Hematopoietic multipotent progenitor cell treated with erythropoietin and hydrocortisone succinate and interleukin-3 and kit ligand, for 8 days (in vitro differentiated cells): ENCODE data around the gene PLD6.

Source experiments
- DNase-seq: peaks from one replicate; pipeline ENCODE4 v3.0.0-alpha.2; 2015

PLD6 gene

GRCh38 chr17:17152385-17152784 lies 53.7 kb downstream of the PLD6 start:
- peak; percentile 41 for DNase-seq

DNA sequence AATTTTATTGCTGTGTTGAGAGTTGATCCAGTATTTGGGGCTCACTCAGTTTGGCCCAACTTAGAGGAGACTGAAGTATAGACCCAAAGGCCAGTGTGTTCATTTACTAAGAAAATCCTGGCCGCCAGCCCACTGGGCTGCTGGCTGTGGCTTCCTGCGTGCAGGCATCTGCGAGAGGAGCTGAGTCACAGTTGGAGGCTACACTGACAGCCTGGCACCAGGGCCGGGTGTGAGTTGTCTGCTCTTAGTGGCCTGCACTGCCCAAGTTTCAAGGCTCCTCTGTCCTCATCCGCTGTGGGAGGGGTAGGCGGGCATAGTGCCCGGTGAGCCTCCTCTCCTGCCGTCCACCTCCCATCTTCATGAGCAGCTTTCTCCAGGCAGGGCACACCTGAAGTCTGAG lies 54.2 kb downstream of the PLD6 start:
- peak; percentile 73 for DNase-seq

GRCh38 chr17:17151541-17151940 lies 54.6 kb downstream of the PLD6 start:
- no peak for DNase-seq

- DNase-seq, result no peak
These were observed 55.1 kb downstream of the PLD6 start for GRCh38 chr17:17151055-17151454.
